SK-N-SH (cell line): ENCODE results near the gene IL12RB1. TPM values are rescaled to one million over a fixed set of nuclear protein-coding genes. Genes with fewer than 3 reads are reported as not detected.
"Not testable (repeated sequence)": the region's sequence is repeated elsewhere in the genome, so short reads cannot be mapped to it uniquely, and the experiment has no call there.

Experiments
- CTCF ChIA-PET: fragments of 300-600, 350-600 bp; formaldehyde crosslinking; extraction: SDS; loops from one replicate; lab custom pipeline; 2021; lab: Yijun Ruan, JAX
- POLR2A ChIA-PET: fragments of 350-600 bp; sonication (Branson Sonifier 250); formaldehyde crosslinking; extraction: SDS; loops from one replicate; lab custom pipeline; 2020; ENCODE audit warnings: antibody characterized with exemption, inconsistent platforms; lab: Yijun Ruan, JAX
- DNase-seq: peaks from one replicate; pipeline ENCODE4 v3.0.0; 2012
- H2AFZ ChIP-seq: fragments of 200-600 bp; sonication (generic); 2 replicates; pipeline ENCODE4 v1.8.1; 2016; ENCODE audit warnings: antibody characterized with exemption, mild to moderate bottlenecking, low read depth
- H3F3A ChIP-seq: fragments of 200-600 bp; sonication (generic); replicated peaks from 2 replicates; pipeline ENCODE3; 2016; ENCODE audit warnings: antibody characterized with exemption, mild to moderate bottlenecking; ENCODE audit not compliant: insufficient read depth
- H3K27ac ChIP-seq, 2 experiments: fragments of 200-500 bp in 1 of 2; fragments of 200-600 bp in 1 of 2; sonication (Bioruptor generic) in 1 of 2; sonication (generic), shearing (Covaris generic) in 1 of 2; 2 replicates each; pipeline versions ENCODE4 v1.5.1 to v1.6.1; 2014 to 2016; ENCODE audit warnings: low read depth in 2 of 2, inconsistent platforms in 1 of 2, low read length in 1 of 2, mild to moderate bottlenecking in 1 of 2, mixed read lengths in 1 of 2
- H3K27me3 ChIP-seq: fragments of 200-600 bp; sonication (generic), shearing (Covaris generic); 2 replicates; pipeline ENCODE4 v1.6.1; 2016; ENCODE audit warnings: mixed run types; ENCODE audit not compliant: insufficient read depth
- H3K36me3 ChIP-seq, 2 experiments: fragments of 200-500 bp in 1 of 2; fragments of 200-600 bp in 1 of 2; sonication (Bioruptor generic) in 1 of 2; sonication (generic) in 1 of 2; replicated peaks in 1 of 2; 2 replicates each; pipeline versions ENCODE3 to v1.5.1; 2014 to 2016; ENCODE audit warnings: low read length in 1 of 2, mild to moderate bottlenecking in 1 of 2; ENCODE audit not compliant: insufficient read depth in 2 of 2, control insufficient read depth in 1 of 2
- H3K4me1 ChIP-seq, 2 experiments: fragments of 200-500 bp in 1 of 2; fragments of 200-600 bp in 1 of 2; sonication (Bioruptor generic) in 1 of 2; sonication (generic), shearing (Covaris generic) in 1 of 2; 2 replicates each; pipeline versions ENCODE4 v1.5.1 to v1.6.1; 2014 to 2016; ENCODE audit warnings: low read depth in 1 of 2, low read length in 1 of 2, mixed run types in 1 of 2; ENCODE audit not compliant: insufficient read depth in 2 of 2, control insufficient read depth in 1 of 2
- H3K4me2 ChIP-seq: fragments of 200-600 bp; sonication (generic), shearing (Covaris generic); 2 replicates; pipeline ENCODE4 v1.6.1; 2017; ENCODE audit warnings: mixed run types
- H3K4me3 ChIP-seq, 2 experiments: fragments of 200-500 bp in 1 of 2; fragments of 200-600 bp in 1 of 2; sonication (Bioruptor generic) in 1 of 2; sonication (generic), shearing (Covaris generic) in 1 of 2; 2 replicates each; pipeline versions ENCODE4 v1.5.1 to v1.8.1; 2014 to 2016; ENCODE audit warnings: low read depth in 2 of 2, inconsistent platforms in 1 of 2, low read length in 1 of 2, mild to moderate bottlenecking in 1 of 2, mixed read lengths in 1 of 2, moderate library complexity in 1 of 2
- H3K79me2 ChIP-seq: fragments of 200-600 bp; sonication (generic); 2 replicates; pipeline ENCODE4 v1.8.1; 2017; ENCODE audit warnings: mild to moderate bottlenecking; ENCODE audit not compliant: insufficient read depth
- H3K9ac ChIP-seq: fragments of 200-600 bp; sonication (generic); 2 replicates; pipeline ENCODE4 v1.6.1; 2017; ENCODE audit warnings: mixed run types
- H3K9me2 ChIP-seq: fragments of 200-600 bp; sonication (generic); 2 replicates; pipeline ENCODE4 v1.6.1; 2017; ENCODE audit warnings: mixed run types
- H3K9me3 ChIP-seq: fragments of 200-600 bp; sonication (generic); 2 replicates; pipeline ENCODE4 v1.6.1; 2017; ENCODE audit warnings: mixed run types, mild to moderate bottlenecking, moderate library complexity
- H4K20me1 ChIP-seq: fragments of 200-600 bp; sonication (generic); 2 replicates; pipeline ENCODE4 v1.6.1; 2017; ENCODE audit warnings: mild to moderate bottlenecking, mixed run types; ENCODE audit not compliant: insufficient read depth
- CTCF ChIP-seq: fragments of 200-600 bp; sonication (generic); IDR thresholded peaks from 2 replicates; pipeline ENCODE4 v1.6.1; 2017; ENCODE audit warnings: antibody characterized with exemption, mild to moderate bottlenecking, moderate library complexity
- ELF1 ChIP-seq: IDR thresholded peaks from 2 replicates; pipeline ENCODE4 v1.4.0; 2012
- EP300 ChIP-seq, 2 experiments: IDR thresholded peaks; 2 replicates each; pipeline versions ENCODE4 v1.4.0 to v1.6.1; 2012; ENCODE audit warnings: borderline replicate concordance in 1 of 2, low read depth in 1 of 2, low read length in 1 of 2
- FOXJ3 ChIP-seq: sonication (generic); formaldehyde crosslinking; IDR thresholded peaks from 2 replicates; pipeline ENCODE4 v1.5.1; 2020; ENCODE audit warnings: mild to moderate bottlenecking, missing genetic modification reagents
- IRF3 ChIP-seq: fragments of 150-350 bp; IDR thresholded peaks from 2 replicates; pipeline ENCODE4 v1.6.1; 2016; ENCODE audit warnings: mild to moderate bottlenecking, low read depth, low read length
- MAX ChIP-seq: IDR thresholded peaks from 2 replicates; pipeline ENCODE4 v1.4.0; 2012; ENCODE audit warnings: low read depth
- MEF2A ChIP-seq: IDR thresholded peaks from 2 replicates; pipeline ENCODE4 v1.4.0; 2012; ENCODE audit warnings: low read depth, borderline replicate concordance
- NFIC ChIP-seq: IDR thresholded peaks from 2 replicates; pipeline ENCODE4 v1.4.0; 2012; ENCODE audit warnings: borderline replicate concordance
- RCOR1 ChIP-seq: fragments of 150-350 bp; IDR thresholded peaks from 2 replicates; pipeline ENCODE4 v1.6.1; 2017; ENCODE audit warnings: antibody characterized with exemption, low read length
- REST ChIP-seq: IDR thresholded peaks from 2 replicates; pipeline ENCODE4 v1.6.1; 2012; ENCODE audit warnings: mild to moderate bottlenecking, low read depth, low read length, moderate library complexity
- RFX5 ChIP-seq: IDR thresholded peaks from 2 replicates; pipeline ENCODE4 v1.6.1; 2012; ENCODE audit warnings: mild to moderate bottlenecking, improper control_type of control experiment, low read length
- SMC3 ChIP-seq: IDR thresholded peaks from 2 replicates; pipeline ENCODE4 v1.6.1; 2012; ENCODE audit warnings: low read depth, low read length, improper control_type of control experiment
- TEAD4 ChIP-seq: IDR thresholded peaks from 2 replicates; pipeline ENCODE4 v1.4.0; 2012; ENCODE audit warnings: mild to moderate bottlenecking, borderline replicate concordance; ENCODE audit not compliant: insufficient read depth
- YY1 ChIP-seq: IDR thresholded peaks from 2 replicates; pipeline ENCODE4 v1.4.0; 2012; ENCODE audit warnings: low read depth, mild to moderate bottlenecking
- WGBS: methylation state at CpG from one replicate; pipeline ENCODE4 v1.1.6; 2017; ENCODE audit warnings: low lambda C conversion rate; 5-methylcytosine and 5-hydroxymethylcytosine counted together
- polyA plus RNA-seq, 3 experiments: library from polyadenylated mRNA; depleted of rRNA; stranded (reverse); fragments of >200 nt; gene quantifications; 2 replicates each; pipeline ENCODE4 v1.2.3, GENCODE V29; 2012
- TF ChIP-seq, protein P1 (sequence below): IDR thresholded peaks from 2 replicates; pipeline ENCODE4 v1.4.0; 2012; ENCODE audit warnings: low read depth, borderline replicate concordance

Gene IL12RB1
- polyA plus RNA-seq, 1 of the 3 experiments (the other 2 are of a cell fraction), result 0.02 TPM

DNA sequence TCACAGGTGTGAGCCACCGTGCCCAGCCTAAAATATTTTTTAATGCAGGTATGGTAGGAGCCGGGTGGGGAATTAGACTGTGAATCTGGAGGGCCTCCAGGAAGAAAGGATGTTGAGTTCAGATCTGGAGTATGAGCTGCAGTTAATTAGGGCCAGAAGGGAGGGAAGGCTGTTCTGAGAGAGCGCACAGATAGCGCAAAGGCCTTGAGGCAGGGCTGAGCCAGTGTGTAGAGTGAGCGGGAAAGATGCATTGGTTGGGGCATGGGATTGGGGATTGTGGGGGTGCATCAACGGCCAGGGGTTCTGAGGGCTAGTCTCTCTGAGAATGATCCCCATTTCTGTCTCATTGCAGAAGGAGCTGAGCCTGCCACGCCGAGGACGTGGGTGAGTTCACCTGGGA lies 20.5 kb upstream of the IL12RB1 start (continued):
- TF ChIP-seq REST, result no peak
- TF ChIP-seq RFX5, result no peak
- TF ChIP-seq TEAD4, result no peak
- TF ChIP-seq MAX, result no peak
- no peak for TF ChIP-seq MEF2A

GRCh38 chr19:18105259-18105658 lies 18.5 kb upstream of the IL12RB1 start:
- 92% methylated on average over 7 of the region's 7 CpGs for WGBS
- DNase-seq, H2AFZ ChIP-seq, H3K4me2 ChIP-seq, H4K20me1 ChIP-seq, H3K79me2 ChIP-seq, H3K36me3 ChIP-seq, H3K9me2 ChIP-seq, POLR2A ChIA-PET, H3K27me3 ChIP-seq, H3K4me3 ChIP-seq, H3K9ac ChIP-seq, H3K9me3 ChIP-seq, H3K27ac ChIP-seq: not testable (repeated sequence)
- H3F3A ChIP-seq, result peaks cover 11% of the 10 kb centered on the region
- peaks cover 0 to 15% of the 10 kb centered on the region in 2 experiments; a peak in 1 of 4 replicates for H3K4me1 ChIP-seq
- CTCF ChIA-PET, result interaction anchor here (0.9 to 2.5 kb wide), 2 partner anchors 7 to 12 kb away, joined by 3 to 15 read pairs; no protein-coding TSS in a partner anchor

- H3K4me3 ChIP-seq, result peak overlapping the region; percentile 44 to 58
- H3K9ac ChIP-seq, result no peak overlapping the region
- H3K27me3 ChIP-seq, result no peaks in the 10 kb centered on the region
- peaks cover 11% of the 10 kb centered on the region for H3F3A ChIP-seq
- H3K79me2 ChIP-seq, result no peaks in the 10 kb centered on the region
- no peak for DNase-seq
- peak overlapping the region; percentile 79 for H2AFZ ChIP-seq
- CTCF ChIA-PET, result interaction anchor here (1.0 to 2.5 kb wide), 2 partner anchors 8 to 63 kb away, joined by 5 to 15 read pairs; no protein-coding TSS in a partner anchor
- 51% methylated on average over 5 of the region's 5 CpGs for WGBS
- no peaks in the 10 kb centered on the region for H3K9me2 ChIP-seq
- H3K36me3 ChIP-seq, result no peaks in the 10 kb centered on the region
- H4K20me1 ChIP-seq, result no peaks in the 10 kb centered on the region
- H3K4me1 ChIP-seq, result peaks cover 0 to 14% of the 10 kb centered on the region in 2 experiments; a peak in 1 of 4 replicates
- POLR2A ChIA-PET, result no interaction called here
- H3K27ac ChIP-seq, result peak overlapping the region; percentile 51 to 53; a peak in 2 of 4 replicates
- no peaks in the 10 kb centered on the region for H3K9me3 ChIP-seq
- peak overlapping the region; percentile 87 for H3K4me2 ChIP-seq
- no peak for TF ChIP-seq FOXJ3 (CRISPR knock-in tag)
- TF ChIP-seq, protein P1, sequence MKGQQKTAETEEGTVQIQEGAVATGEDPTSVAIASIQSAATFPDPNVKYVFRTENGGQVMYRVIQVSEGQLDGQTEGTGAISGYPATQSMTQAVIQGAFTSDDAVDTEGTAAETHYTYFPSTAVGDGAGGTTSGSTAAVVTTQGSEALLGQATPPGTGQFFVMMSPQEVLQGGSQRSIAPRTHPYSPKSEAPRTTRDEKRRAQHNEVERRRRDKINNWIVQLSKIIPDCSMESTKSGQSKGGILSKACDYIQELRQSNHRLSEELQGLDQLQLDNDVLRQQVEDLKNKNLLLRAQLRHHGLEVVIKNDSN, result no peak
- TF ChIP-seq RCOR1, result no peak
- TF ChIP-seq EP300 (IDR thresholded peaks at IDR 0.05; ENCODE audit: borderline replicate concordance in 1 of 2, low read depth in 1 of 2, low read length in 1 of 2), result no peak
- no peak for TF ChIP-seq YY1
- no peak for TF ChIP-seq NFIC
- no peak for TF ChIP-seq SMC3
- no peak for TF ChIP-seq CTCF
- TF ChIP-seq ELF1, result no peak
- TF ChIP-seq IRF3, result no peak
- no peak for TF ChIP-seq MEF2A
Observed at GRCh38 chr19:18104793-18105131, 18.0 kb upstream of the IL12RB1 start.
